Astrocyte (in vitro differentiated cells and primary cell): ENCODE results near the gene MCUR1. TPM values are rescaled to one million over a fixed set of nuclear protein-coding genes. Genes with fewer than 3 reads are reported as not detected.

ENCODE experiments used
- DNase-seq: peaks from one replicate; pipeline ENCODE4 v3.0.0-alpha.2; 2010; ENCODE audit warnings: low read depth
- FAIRE-seq: peaks from 2 replicates; lab custom pipeline; 2011; peaks lifted over from hg19 to GRCh38; lab: Jason Lieb, UNC
- H2AFZ ChIP-seq: 2 replicates; pipeline ENCODE4 v1.6.0; 2012; ENCODE audit warnings: low read depth, low read length, inconsistent platforms
- H3K27ac ChIP-seq: 2 replicates; pipeline ENCODE4 v1.5.1; 2011; ENCODE audit warnings: low read depth, low read length, inconsistent platforms
- H3K27me3 ChIP-seq: 2 replicates; pipeline ENCODE4 v1.6.0; 2011; ENCODE audit warnings: low read length, inconsistent platforms; ENCODE audit not compliant: insufficient read depth
- H3K36me3 ChIP-seq: 2 replicates; pipeline ENCODE4 v1.5.1; 2011; ENCODE audit warnings: low read length, inconsistent platforms; ENCODE audit not compliant: insufficient read depth
- H3K4me1 ChIP-seq: 2 replicates; pipeline ENCODE4 v1.5.1; 2011; ENCODE audit warnings: low read length, inconsistent platforms; ENCODE audit not compliant: insufficient read depth
- H3K4me2 ChIP-seq: 2 replicates; pipeline ENCODE4 v1.6.0; 2012; ENCODE audit warnings: low read length, inconsistent platforms
- H3K4me3 ChIP-seq: 2 replicates; pipeline ENCODE4 v1.5.1; 2011; ENCODE audit warnings: low read depth, mild to moderate bottlenecking, low read length, inconsistent platforms; ENCODE audit not compliant: insufficient read depth
- H3K79me2 ChIP-seq: 2 replicates; pipeline ENCODE4 v1.6.0; 2012; ENCODE audit warnings: mild to moderate bottlenecking, low read length, inconsistent platforms; ENCODE audit not compliant: insufficient read depth
- H3K9ac ChIP-seq: 2 replicates; pipeline ENCODE4 v1.6.0; 2012; ENCODE audit warnings: mild to moderate bottlenecking, low read length, inconsistent platforms
- H3K9me3 ChIP-seq: 2 replicates; pipeline ENCODE4 v1.5.1; 2012; ENCODE audit warnings: low read depth, mild to moderate bottlenecking, low read length, inconsistent platforms; ENCODE audit not compliant: insufficient read depth
- H4K20me1 ChIP-seq: 2 replicates; pipeline ENCODE4 v1.6.0; 2012; ENCODE audit warnings: low read length, inconsistent platforms; ENCODE audit not compliant: insufficient read depth
- H3K27ac Mint-ChIP-seq: one replicate; pipeline ENCODE4 v1.8.0; 2021; ENCODE audit warnings: mild to moderate bottlenecking, mixed read lengths; ENCODE audit not compliant: unreplicated experiment
- H3K27me3 Mint-ChIP-seq: one replicate; pipeline ENCODE4 v1.8.0; 2021; ENCODE audit warnings: low read depth, mixed read lengths; ENCODE audit not compliant: unreplicated experiment
- H3K36me3 Mint-ChIP-seq: one replicate; pipeline ENCODE4 v1.8.0; 2021; ENCODE audit warnings: low read depth, mixed read lengths; ENCODE audit not compliant: unreplicated experiment
- H3K4me1 Mint-ChIP-seq: one replicate; pipeline ENCODE4 v1.8.0; 2021; ENCODE audit warnings: low read depth, mixed read lengths; ENCODE audit not compliant: unreplicated experiment
- H3K4me3 Mint-ChIP-seq: one replicate; pipeline ENCODE4 v1.8.0; 2021; ENCODE audit warnings: mild to moderate bottlenecking, moderate library complexity, mixed read lengths; ENCODE audit not compliant: unreplicated experiment
- H3K9me3 Mint-ChIP-seq: one replicate; pipeline ENCODE4 v1.8.0; 2021; ENCODE audit warnings: mild to moderate bottlenecking, mixed read lengths; ENCODE audit not compliant: unreplicated experiment
- EZH2 ChIP-seq: IDR thresholded peaks from 2 replicates; pipeline ENCODE4 v1.6.1; 2012; ENCODE audit warnings: mild to moderate bottlenecking, low read length, inconsistent platforms; ENCODE audit not compliant: insufficient read depth
- total RNA-seq: library from RNA; stranded (reverse); gene quantifications from 2 replicates; pipeline ENCODE4 v1.2.1, GENCODE V29; 2021
- TF ChIP-seq, protein P1 (sequence below): IDR thresholded peaks from 2 replicates; pipeline ENCODE4 v1.5.1; 2011; ENCODE audit warnings: low read depth, mild to moderate bottlenecking, inconsistent platforms, low read length, moderate library complexity; ENCODE audit not compliant: insufficient read depth

The MCUR1 gene
- total RNA-seq, 1 donor from 2014 or later = 21.5 TPM

- peak overlapping the region; percentile 15 for H3K9ac ChIP-seq
- H3K4me2 ChIP-seq = peak overlapping the region; percentile 20
- Mint-ChIP-seq H3K4me1 (peaks cover 32% of the 10 kb centered on the region), H3K36me3 (no peaks in the 10 kb centered on the region), H3K9me3 (no peaks in the 10 kb centered on the region), H3K27ac (peak overlapping the region; percentile 91), H3K27me3 (no peaks in the 10 kb centered on the region), H3K4me3 (no peak overlapping the region)
- no peaks in the 10 kb centered on the region for H4K20me1 ChIP-seq
- peaks cover 3% of the 10 kb centered on the region for H3K9me3 ChIP-seq
- DNase-seq = peak; percentile 68
- no peaks in the 10 kb centered on the region for H3K27me3 ChIP-seq
- H3K79me2 ChIP-seq = no peaks in the 10 kb centered on the region
- H3K27ac ChIP-seq = peak overlapping the region; percentile 7
- TF ChIP-seq, protein P1, sequence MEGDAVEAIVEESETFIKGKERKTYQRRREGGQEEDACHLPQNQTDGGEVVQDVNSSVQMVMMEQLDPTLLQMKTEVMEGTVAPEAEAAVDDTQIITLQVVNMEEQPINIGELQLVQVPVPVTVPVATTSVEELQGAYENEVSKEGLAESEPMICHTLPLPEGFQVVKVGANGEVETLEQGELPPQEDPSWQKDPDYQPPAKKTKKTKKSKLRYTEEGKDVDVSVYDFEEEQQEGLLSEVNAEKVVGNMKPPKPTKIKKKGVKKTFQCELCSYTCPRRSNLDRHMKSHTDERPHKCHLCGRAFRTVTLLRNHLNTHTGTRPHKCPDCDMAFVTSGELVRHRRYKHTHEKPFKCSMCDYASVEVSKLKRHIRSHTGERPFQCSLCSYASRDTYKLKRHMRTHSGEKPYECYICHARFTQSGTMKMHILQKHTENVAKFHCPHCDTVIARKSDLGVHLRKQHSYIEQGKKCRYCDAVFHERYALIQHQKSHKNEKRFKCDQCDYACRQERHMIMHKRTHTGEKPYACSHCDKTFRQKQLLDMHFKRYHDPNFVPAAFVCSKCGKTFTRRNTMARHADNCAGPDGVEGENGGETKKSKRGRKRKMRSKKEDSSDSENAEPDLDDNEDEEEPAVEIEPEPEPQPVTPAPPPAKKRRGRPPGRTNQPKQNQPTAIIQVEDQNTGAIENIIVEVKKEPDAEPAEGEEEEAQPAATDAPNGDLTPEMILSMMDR = no peak
- no peak for TF ChIP-seq EZH2
- H3K4me3 ChIP-seq = no peak overlapping the region
- no peak for FAIRE-seq
- H3K36me3 ChIP-seq = no peaks in the 10 kb centered on the region
- peak overlapping the region; percentile 21 for H2AFZ ChIP-seq
- peaks cover 11% of the 10 kb centered on the region for H3K4me1 ChIP-seq
Measured at GRCh38 chr6:13766201-13766634, 48.1 kb downstream of the MCUR1 start.

- Histone ChIP-seq H3K36me3 (no peaks in the 10 kb centered on the region), H3K4me3 (no peak overlapping the region), H2AFZ (no peak overlapping the region), H4K20me1 (no peaks in the 10 kb centered on the region), H3K9me3 (peaks cover 3% of the 10 kb centered on the region), H3K4me2 (peak overlapping the region; percentile 20), H3K79me2 (no peaks in the 10 kb centered on the region), H3K27ac (no peak overlapping the region), H3K27me3 (no peaks in the 10 kb centered on the region), H3K4me1 (peaks cover 11% of the 10 kb centered on the region), H3K9ac (peak overlapping the region; percentile 15)
- FAIRE-seq (no peak), DNase-seq (peak; percentile 52)
- no peaks in the 10 kb centered on the region for H3K9me3 Mint-ChIP-seq
- H3K27me3 Mint-ChIP-seq = no peaks in the 10 kb centered on the region
- H3K36me3 Mint-ChIP-seq = no peaks in the 10 kb centered on the region
- H3K27ac Mint-ChIP-seq = peak overlapping the region; percentile 91
- no peak overlapping the region for H3K4me3 Mint-ChIP-seq
- TF ChIP-seq EZH2 = no peak
- TF ChIP-seq, protein P1 = no peak
- H3K4me1 Mint-ChIP-seq = peaks cover 32% of the 10 kb centered on the region
Measured at GRCh38 chr6:13765570-13765969, 48.8 kb downstream of the MCUR1 start.

DNA sequence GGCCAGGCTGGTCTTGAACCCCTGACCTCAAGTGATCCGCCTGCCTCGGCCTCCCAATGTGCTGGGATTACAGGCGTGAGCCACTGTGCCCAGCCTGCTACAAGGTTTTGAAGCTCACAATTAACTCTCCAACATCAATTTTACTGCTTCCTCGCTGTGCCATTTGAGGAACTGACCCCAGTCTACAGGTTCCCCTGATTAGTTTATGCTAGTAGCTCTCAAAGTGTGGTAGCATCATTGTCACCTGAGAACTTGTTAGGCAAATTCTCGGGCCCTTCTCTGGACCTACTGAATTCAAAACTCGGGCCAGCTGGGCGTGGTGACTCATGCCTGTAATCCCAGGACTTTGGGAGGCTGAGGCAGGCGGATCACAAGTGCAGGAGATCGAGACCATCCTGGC is 49.4 kb downstream of the MCUR1 start:
- DNase-seq = no peak
- peaks cover 3% of the 10 kb centered on the region for H3K9me3 ChIP-seq
- H3K79me2 ChIP-seq = no peaks in the 10 kb centered on the region
- H4K20me1 ChIP-seq = no peaks in the 10 kb centered on the region
- no peak overlapping the region for H3K9ac ChIP-seq
- TF ChIP-seq EZH2 = no peak
- TF ChIP-seq, protein P1 = no peak
- H3K4me1 ChIP-seq = peaks cover 11% of the 10 kb centered on the region
- no peak overlapping the region for H3K4me2 ChIP-seq
- H3K27ac Mint-ChIP-seq = no peak overlapping the region
- H3K27ac ChIP-seq = no peak overlapping the region
- H3K4me1 Mint-ChIP-seq = peaks cover 32% of the 10 kb centered on the region
- FAIRE-seq = no peak
- H3K27me3 ChIP-seq = no peaks in the 10 kb centered on the region
- no peaks in the 10 kb centered on the region for H3K36me3 ChIP-seq
- H3K27me3 Mint-ChIP-seq = no peaks in the 10 kb centered on the region
- no peaks in the 10 kb centered on the region for H3K36me3 Mint-ChIP-seq
- H3K4me3 ChIP-seq = no peak overlapping the region
- no peak overlapping the region for H2AFZ ChIP-seq
- no peak overlapping the region for H3K4me3 Mint-ChIP-seq
- no peaks in the 10 kb centered on the region for H3K9me3 Mint-ChIP-seq
